ENCODE data around the gene LGI4.

DNA sequence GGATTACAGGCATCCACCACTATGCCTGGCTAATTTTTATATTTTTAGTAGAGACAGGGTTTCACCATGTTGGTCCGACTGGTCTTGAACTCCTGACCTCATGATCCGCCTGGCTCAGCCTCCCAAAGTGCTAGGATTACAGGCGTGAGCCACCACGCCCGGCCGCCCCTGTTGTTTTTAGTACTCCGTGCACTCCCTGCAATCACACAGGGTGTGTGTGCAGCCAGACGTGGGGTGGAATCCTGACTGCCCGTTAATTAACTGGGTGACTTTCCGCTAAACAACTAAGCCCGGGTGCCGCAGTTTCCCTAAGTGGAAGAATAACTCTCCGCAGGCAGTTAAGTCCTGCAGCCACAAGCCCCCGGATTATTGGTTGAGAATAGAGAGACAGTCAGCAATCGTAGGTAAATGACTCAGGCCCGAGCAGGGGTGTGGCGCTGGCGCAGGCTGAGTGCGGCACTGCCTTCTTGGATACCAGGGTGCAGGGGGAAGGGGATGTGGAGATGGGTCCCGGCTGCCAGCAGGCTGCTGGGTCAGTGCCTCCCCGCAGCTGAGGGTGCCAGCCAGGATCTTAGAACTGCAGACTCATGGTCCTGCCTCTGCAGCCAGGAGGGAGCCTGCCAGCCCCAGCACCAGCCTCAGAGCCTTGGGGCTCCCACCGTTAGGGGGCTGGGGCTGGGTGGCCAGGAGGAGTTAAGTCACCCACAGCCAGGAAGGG, 25.3 kb downstream of the LGI4 start:
- TF ChIP-seq, protein P1, sequence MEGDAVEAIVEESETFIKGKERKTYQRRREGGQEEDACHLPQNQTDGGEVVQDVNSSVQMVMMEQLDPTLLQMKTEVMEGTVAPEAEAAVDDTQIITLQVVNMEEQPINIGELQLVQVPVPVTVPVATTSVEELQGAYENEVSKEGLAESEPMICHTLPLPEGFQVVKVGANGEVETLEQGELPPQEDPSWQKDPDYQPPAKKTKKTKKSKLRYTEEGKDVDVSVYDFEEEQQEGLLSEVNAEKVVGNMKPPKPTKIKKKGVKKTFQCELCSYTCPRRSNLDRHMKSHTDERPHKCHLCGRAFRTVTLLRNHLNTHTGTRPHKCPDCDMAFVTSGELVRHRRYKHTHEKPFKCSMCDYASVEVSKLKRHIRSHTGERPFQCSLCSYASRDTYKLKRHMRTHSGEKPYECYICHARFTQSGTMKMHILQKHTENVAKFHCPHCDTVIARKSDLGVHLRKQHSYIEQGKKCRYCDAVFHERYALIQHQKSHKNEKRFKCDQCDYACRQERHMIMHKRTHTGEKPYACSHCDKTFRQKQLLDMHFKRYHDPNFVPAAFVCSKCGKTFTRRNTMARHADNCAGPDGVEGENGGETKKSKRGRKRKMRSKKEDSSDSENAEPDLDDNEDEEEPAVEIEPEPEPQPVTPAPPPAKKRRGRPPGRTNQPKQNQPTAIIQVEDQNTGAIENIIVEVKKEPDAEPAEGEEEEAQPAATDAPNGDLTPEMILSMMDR (IDR thresholded peaks at IDR 0.05 in 4 of 5, conservative IDR thresholded peaks at IDR 0.05 in 1 of 5): no peak
- TF ChIP-seq POLR2A (IDR thresholded peaks at IDR 0.05): no peak

All from gastrocnemius medialis (tissue), 4 donors.